MCF 10A (cell line): ENCODE data around the gene PARD3. TPM values are rescaled to one million over a fixed set of nuclear protein-coding genes. Genes with fewer than 3 reads are reported as not detected.

Experiments used
- BruUV-seq: library from RNA; stranded (reverse); fragments of 400-500 nt; replicated peaks from 2 replicates; lab custom pipeline; 2021; lab: Mats Ljungman, UMichigan
- CTCF ChIA-PET: fragments of 300-600 bp; sonication (Branson Sonifier 250); formaldehyde crosslinking; extraction: SDS; loops from one replicate; lab custom pipeline; 2021; ENCODE audit warnings: antibody characterized with exemption, inconsistent platforms; lab: Yijun Ruan, JAX
- POLR2A ChIA-PET: fragments of 300-600, 350-650 bp; sonication (Branson Sonifier 250); formaldehyde crosslinking; extraction: SDS; loops from one replicate; lab custom pipeline; 2020; ENCODE audit warnings: antibody characterized with exemption, inconsistent platforms; lab: Yijun Ruan, JAX
- DNase-seq: peaks from one replicate; pipeline ENCODE4 v3.0.0-alpha.2; 2018; ENCODE audit not compliant: unreplicated experiment
- H3K27ac Mint-ChIP-seq: one replicate; pipeline ENCODE4 v1.8.0; 2022; ENCODE audit warnings: mild to moderate bottlenecking, low read depth, mixed read lengths; ENCODE audit not compliant: unreplicated experiment
- H3K27me3 Mint-ChIP-seq: one replicate; pipeline ENCODE4 v1.8.0; 2022; ENCODE audit warnings: mixed read lengths; ENCODE audit not compliant: insufficient read depth, unreplicated experiment
- H3K36me3 Mint-ChIP-seq: one replicate; pipeline ENCODE4 v1.8.0; 2022; ENCODE audit warnings: mild to moderate bottlenecking, moderate library complexity, mixed read lengths; ENCODE audit not compliant: insufficient read depth, unreplicated experiment
- H3K4me1 Mint-ChIP-seq: one replicate; pipeline ENCODE4 v1.8.0; 2022; ENCODE audit warnings: mixed read lengths; ENCODE audit not compliant: insufficient read depth, unreplicated experiment
- H3K4me3 Mint-ChIP-seq: one replicate; pipeline ENCODE4 v1.8.0; 2022; ENCODE audit warnings: mild to moderate bottlenecking, moderate library complexity, mixed read lengths; ENCODE audit not compliant: unreplicated experiment
- H3K9me3 Mint-ChIP-seq: one replicate; pipeline ENCODE4 v1.8.0; 2022; ENCODE audit warnings: mixed read lengths; ENCODE audit not compliant: unreplicated experiment
- intact Hi-C: fragments of 100-400 bp; cut with micrococcal nuclease; formaldehyde crosslinking; loops from 2 replicates; pipeline ENCODE4 v1.14.1; 2022
- total RNA-seq: library from RNA; stranded (reverse); gene quantifications from 2 replicates; pipeline ENCODE4 v1.2.3, GENCODE V29; 2022
- TF ChIP-seq, protein P1 (sequence below): fragments of 200-600 bp; IDR thresholded peaks from one replicate; pipeline ENCODE4 v1.8.0; 2022; ENCODE audit warnings: antibody characterized with exemption, mild to moderate bottlenecking; ENCODE audit not compliant: unreplicated experiment

PARD3 gene
- total RNA-seq, 1 experiment from 2014 or later: 70.0 TPM

DNA sequence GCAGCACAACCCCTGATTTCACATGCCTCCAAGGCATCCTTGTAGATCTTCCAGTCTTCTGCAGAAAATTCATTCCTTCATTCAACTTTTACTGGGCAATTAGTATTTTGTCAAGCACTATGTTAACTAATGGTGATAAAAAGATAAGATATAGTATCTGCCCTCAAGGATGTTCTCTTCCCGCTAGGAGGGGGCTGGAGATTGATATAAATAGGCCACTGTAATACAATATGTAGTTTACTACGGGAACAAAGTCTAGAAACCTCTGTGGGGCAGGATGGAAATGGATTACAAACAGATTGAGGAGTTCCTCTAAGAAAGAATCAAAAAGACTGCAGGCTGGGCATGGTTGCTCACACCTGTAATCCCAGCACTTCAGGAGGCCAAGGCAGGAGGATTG lies 10.3 kb upstream of the PARD3 start:
- DNase-seq: no peak
- H3K4me1 Mint-ChIP-seq: peaks cover 13% of the 10 kb centered on the region
- intact Hi-C loops: no loop called here
- no peaks in the 10 kb centered on the region for H3K9me3 Mint-ChIP-seq
- TF ChIP-seq, protein P1, sequence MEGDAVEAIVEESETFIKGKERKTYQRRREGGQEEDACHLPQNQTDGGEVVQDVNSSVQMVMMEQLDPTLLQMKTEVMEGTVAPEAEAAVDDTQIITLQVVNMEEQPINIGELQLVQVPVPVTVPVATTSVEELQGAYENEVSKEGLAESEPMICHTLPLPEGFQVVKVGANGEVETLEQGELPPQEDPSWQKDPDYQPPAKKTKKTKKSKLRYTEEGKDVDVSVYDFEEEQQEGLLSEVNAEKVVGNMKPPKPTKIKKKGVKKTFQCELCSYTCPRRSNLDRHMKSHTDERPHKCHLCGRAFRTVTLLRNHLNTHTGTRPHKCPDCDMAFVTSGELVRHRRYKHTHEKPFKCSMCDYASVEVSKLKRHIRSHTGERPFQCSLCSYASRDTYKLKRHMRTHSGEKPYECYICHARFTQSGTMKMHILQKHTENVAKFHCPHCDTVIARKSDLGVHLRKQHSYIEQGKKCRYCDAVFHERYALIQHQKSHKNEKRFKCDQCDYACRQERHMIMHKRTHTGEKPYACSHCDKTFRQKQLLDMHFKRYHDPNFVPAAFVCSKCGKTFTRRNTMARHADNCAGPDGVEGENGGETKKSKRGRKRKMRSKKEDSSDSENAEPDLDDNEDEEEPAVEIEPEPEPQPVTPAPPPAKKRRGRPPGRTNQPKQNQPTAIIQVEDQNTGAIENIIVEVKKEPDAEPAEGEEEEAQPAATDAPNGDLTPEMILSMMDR: no peak
- no peak overlapping the region for H3K4me3 Mint-ChIP-seq
- no peaks in the 10 kb centered on the region for H3K27me3 Mint-ChIP-seq
- H3K36me3 Mint-ChIP-seq: no peaks in the 10 kb centered on the region
- no peak overlapping the region for H3K27ac Mint-ChIP-seq
- BruUV-seq: no TSS peak
- POLR2A ChIA-PET: no interaction called here
- CTCF ChIA-PET: no interaction called here

DNA sequence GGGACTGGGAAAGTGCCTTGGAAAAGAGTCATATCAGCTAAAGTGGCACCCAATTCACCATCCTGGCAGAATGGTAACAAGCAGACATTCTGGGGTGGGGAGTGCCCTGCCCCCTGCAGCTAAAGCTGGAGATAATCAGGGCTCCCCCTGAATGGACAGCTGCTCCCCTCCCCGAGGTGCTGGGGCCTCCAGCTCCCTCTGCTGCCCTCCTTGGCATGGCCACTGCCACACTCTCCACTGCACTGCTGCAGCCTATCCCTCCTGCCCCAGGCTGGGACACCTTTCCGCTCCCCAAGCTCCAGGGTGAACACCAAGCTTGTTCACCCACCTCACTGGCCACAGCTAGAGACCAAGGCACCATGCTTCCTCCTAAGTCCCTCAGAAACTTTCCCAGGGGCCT lies 9.8 kb upstream of the PARD3 start:
- Mint-ChIP-seq H3K9me3 (no peaks in the 10 kb centered on the region), H3K27me3 (no peaks in the 10 kb centered on the region), H3K36me3 (no peaks in the 10 kb centered on the region), H3K4me3 (no peak overlapping the region), H3K27ac (no peak overlapping the region), H3K4me1 (peaks cover 13% of the 10 kb centered on the region)
- CTCF ChIA-PET: interaction anchor here (0.5 to 0.8 kb wide), 2 partner anchors 85 kb away, joined by 3 to 4 read pairs; no protein-coding TSS in a partner anchor
- POLR2A ChIA-PET: interaction anchor here (1.2 kb wide), 1 partner anchor 9 kb away, joined by 3 read pairs; no protein-coding TSS in a partner anchor
- intact Hi-C loops: no loop called here
- peak; percentile 20 for DNase-seq
- TF ChIP-seq, protein P1: no peak
- BruUV-seq: no TSS peak

DNA sequence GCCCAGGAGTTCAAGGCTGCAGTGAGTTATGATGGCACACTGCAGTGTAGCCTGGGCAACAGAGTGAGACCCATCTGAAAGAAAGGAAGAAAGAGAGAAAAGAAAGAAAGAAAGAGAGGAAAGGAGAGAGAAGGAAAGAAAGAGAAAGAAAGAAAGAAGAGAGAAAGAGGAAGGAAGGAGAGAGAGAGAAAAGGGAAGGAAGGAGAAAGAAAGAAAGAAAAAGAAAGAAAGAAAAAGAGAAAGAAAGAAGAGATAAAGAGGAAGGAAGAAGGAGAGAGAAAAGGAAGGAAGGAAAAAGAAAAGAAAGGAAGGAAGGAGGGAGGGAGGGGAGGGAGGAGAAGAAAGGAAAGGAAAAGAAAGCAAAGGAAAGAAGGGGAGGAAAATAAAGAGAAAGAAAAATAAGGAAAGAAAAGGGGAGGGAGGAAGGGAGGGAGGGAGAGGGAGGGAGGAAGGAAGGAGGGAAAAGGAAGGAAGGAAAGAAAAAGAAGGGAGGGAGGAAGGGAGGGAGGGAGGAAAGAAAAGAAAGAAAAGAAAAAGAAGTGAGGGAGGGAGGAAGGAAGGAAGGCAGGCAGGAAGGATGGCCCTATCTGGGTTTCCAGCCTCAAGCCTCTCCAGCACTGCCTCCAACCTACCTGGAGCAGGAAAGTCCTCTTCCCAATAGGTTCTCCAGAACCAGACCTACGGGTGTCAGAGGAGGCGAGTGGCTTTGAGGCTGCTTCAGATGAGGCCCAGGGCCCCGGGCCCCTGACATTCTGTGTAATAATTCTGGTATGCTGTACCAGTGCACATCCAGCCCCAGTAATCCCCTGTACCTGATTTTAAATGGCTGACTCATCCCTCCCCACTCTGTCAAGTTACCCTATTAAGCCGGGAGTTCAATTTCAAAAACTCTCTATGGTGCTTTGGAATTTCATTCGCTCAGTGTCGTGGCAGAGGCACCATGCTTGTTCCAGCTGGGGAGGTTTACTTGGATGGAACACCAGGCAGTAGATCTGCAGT lies 6.8 kb upstream of the PARD3 start:
- CTCF ChIA-PET: interaction anchor here (0.6 to 0.7 kb wide), 3 partner anchors 8 to 388 kb away, joined by 3 to 4 read pairs (median 3); no protein-coding TSS in a partner anchor
- Mint-ChIP-seq H3K36me3 (no peaks in the 10 kb centered on the region), H3K27ac (no peak overlapping the region), H3K9me3 (no peaks in the 10 kb centered on the region), H3K27me3 (no peaks in the 10 kb centered on the region), H3K4me3 (no peak overlapping the region), H3K4me1 (peaks cover 12% of the 10 kb centered on the region)
- intact Hi-C loops: no loop called here
- POLR2A ChIA-PET: interaction anchor here (0.6 to 0.7 kb wide), 3 partner anchors 21 to 148 kb away, joined by 3 to 6 read pairs (median 3); no protein-coding TSS in a partner anchor
- TF ChIP-seq, protein P1: no peak
- peak; percentile 18 for DNase-seq
- no TSS peak for BruUV-seq

DNA sequence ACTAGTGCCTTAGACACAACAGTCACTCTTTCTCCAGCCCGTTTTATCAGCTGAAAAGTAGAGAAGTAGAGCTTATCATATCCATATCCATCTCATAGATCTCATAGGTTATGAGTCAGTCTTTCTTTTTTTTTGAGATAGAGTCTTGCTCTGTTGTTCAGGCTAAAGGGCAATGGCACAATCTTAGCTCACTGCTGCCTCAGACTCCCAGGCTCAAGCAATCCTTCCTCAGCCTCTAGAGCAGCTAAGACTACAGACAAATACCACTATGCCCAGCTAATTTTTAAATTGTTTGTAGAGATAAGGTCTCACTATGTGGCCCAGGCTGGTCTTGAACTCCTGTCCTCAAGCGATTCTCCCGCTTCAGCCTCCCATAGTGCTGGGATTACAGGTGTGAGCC lies 2.5 kb upstream of the PARD3 start:
- DNase-seq: no peak
- TF ChIP-seq, protein P1: no peak
- intact Hi-C loops: no loop called here
- Mint-ChIP-seq H3K9me3 (no peaks in the 10 kb centered on the region), H3K4me1 (peaks cover 24% of the 10 kb centered on the region), H3K36me3 (peaks cover 5% of the 10 kb centered on the region), H3K4me3 (no peak overlapping the region), H3K27me3 (no peaks in the 10 kb centered on the region), H3K27ac (no peak overlapping the region)
- CTCF ChIA-PET: interaction anchor here (0.7 to 1.8 kb wide), 2 partner anchors 66 to 86 kb away, joined by 4 to 5 read pairs; no protein-coding TSS in a partner anchor
- no TSS peak for BruUV-seq
- POLR2A ChIA-PET: interaction anchor here (0.5 kb wide), 1 partner anchor 154 kb away, joined by 3 read pairs; no protein-coding TSS in a partner anchor
